Type B pancreatic cell (in vitro differentiated cells): Measurements from ENCODE around the gene PJA1. TPM values are rescaled to one million over a fixed set of nuclear protein-coding genes. Genes with fewer than 3 reads are reported as not detected.

Source experiments
- DNase-seq: peaks from one replicate; pipeline ENCODE4 v3.0.0; 2021; ENCODE audit warnings: mixed read lengths; ENCODE audit not compliant: unreplicated experiment; ENCODE audit errors: extremely low spot score
- H3K27ac Mint-ChIP-seq: 2 replicates; pipeline ENCODE4 v1.8.0; 2021; ENCODE audit warnings: mild to moderate bottlenecking, mixed read lengths
- H3K27me3 Mint-ChIP-seq: 2 replicates; pipeline ENCODE4 v1.8.0; 2021; ENCODE audit warnings: mixed read lengths
- H3K36me3 Mint-ChIP-seq: 2 replicates; pipeline ENCODE4 v1.8.0; 2021; ENCODE audit warnings: mixed read lengths
- H3K4me1 Mint-ChIP-seq: one replicate; pipeline ENCODE4 v1.8.0; 2021; ENCODE audit warnings: mixed read lengths; ENCODE audit not compliant: unreplicated experiment
- H3K4me3 Mint-ChIP-seq: 2 replicates; pipeline ENCODE4 v1.8.0; 2021; ENCODE audit warnings: mild to moderate bottlenecking, mixed read lengths
- H3K9me3 Mint-ChIP-seq: 2 replicates; pipeline ENCODE4 v1.8.0; 2021; ENCODE audit warnings: mixed read lengths
- total RNA-seq: library from RNA; stranded (reverse); gene quantifications from 2 replicates; pipeline ENCODE4 v1.2.1, GENCODE V29; 2021; ENCODE audit warnings: low replicate concordance
- TF ChIP-seq, protein P1 (sequence below): fragments of 200-600 bp; sonication (generic); conservative IDR thresholded peaks from 2 replicates; pipeline ENCODE4 v1.5.0; 2021; ENCODE audit warnings: antibody characterized with exemption, mild to moderate bottlenecking

The PJA1 gene
- total RNA-seq, 1 donor from 2014 or later = 47.5 TPM

DNA sequence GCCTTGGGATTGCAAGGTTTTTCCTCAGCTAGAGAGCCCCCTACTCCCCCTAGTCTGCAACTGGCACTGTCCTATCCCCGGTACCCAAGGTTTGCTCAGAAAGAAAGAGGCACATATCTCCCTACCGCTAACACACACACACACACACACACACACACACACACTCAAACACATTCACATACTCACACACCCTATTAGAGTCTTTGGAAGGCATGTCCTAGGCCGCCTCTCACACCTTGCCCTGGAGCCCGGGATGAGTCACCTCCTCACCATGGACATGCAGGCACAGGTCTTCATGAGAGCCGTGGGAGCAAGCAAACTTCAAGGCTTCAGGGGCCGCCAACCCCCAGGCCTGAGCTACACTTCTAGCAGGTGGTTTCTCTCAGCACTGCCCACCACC, 49.2 kb downstream of the PJA1 start:
- H3K9me3 Mint-ChIP-seq = no peaks in the 10 kb centered on the region
- no peak for DNase-seq
- H3K4me1 Mint-ChIP-seq = peaks cover 9% of the 10 kb centered on the region
- no peak overlapping the region for H3K27ac Mint-ChIP-seq
- H3K27me3 Mint-ChIP-seq = no peaks in the 10 kb centered on the region
- H3K36me3 Mint-ChIP-seq = no peaks in the 10 kb centered on the region
- TF ChIP-seq, protein P1, sequence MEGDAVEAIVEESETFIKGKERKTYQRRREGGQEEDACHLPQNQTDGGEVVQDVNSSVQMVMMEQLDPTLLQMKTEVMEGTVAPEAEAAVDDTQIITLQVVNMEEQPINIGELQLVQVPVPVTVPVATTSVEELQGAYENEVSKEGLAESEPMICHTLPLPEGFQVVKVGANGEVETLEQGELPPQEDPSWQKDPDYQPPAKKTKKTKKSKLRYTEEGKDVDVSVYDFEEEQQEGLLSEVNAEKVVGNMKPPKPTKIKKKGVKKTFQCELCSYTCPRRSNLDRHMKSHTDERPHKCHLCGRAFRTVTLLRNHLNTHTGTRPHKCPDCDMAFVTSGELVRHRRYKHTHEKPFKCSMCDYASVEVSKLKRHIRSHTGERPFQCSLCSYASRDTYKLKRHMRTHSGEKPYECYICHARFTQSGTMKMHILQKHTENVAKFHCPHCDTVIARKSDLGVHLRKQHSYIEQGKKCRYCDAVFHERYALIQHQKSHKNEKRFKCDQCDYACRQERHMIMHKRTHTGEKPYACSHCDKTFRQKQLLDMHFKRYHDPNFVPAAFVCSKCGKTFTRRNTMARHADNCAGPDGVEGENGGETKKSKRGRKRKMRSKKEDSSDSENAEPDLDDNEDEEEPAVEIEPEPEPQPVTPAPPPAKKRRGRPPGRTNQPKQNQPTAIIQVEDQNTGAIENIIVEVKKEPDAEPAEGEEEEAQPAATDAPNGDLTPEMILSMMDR = no peak
- no peak overlapping the region for H3K4me3 Mint-ChIP-seq

DNA sequence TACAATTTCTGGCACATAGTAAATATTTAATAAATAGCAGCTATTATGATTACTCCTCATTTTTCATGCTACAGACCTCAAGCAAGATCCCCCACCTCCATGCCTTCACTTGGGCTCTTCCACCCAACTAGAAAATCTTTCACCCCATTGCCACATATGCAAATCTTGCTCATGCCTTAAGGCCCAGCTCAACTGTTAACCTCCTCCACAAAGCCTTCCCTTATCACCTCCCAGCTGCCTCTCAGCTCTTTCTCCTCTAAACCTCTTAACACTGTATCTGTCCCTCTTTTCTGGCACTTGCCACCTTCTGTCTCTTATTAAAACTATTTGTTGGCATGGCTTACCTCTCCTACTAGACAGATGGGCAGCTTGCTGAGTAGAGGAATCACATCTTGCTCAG, 51.5 kb downstream of the PJA1 start:
- Mint-ChIP-seq H3K27ac (no peak overlapping the region), H3K36me3 (no peaks in the 10 kb centered on the region), H3K9me3 (no peaks in the 10 kb centered on the region), H3K27me3 (no peaks in the 10 kb centered on the region), H3K4me1 (peaks cover 20% of the 10 kb centered on the region), H3K4me3 (no peak overlapping the region)
- TF ChIP-seq, protein P1 = no peak
- no peak for DNase-seq
